ENCODE results near the gene FTH1. TPM values are rescaled to one million over a fixed set of nuclear protein-coding genes. Genes with fewer than 3 reads are reported as not detected.

Gene FTH1
- total and polyA plus RNA-seq, 2 of the 8 experiments (the other 6 are each of a cell fraction or from before 2014, with no cell fraction given) = 1,153 to 1,461 TPM

- TF ChIP-seq USF2 (IDR thresholded peaks at IDR 0.05; ENCODE audit: low read length) (no peak), SIRT6 (IDR thresholded peaks at IDR 0.05; ENCODE audit: low read length) (no peak), EP300 (IDR thresholded peaks at IDR 0.05; ENCODE audit: borderline replicate concordance in 1 of 2, low read depth in 2 of 2, low read length in 2 of 2) (no peak), KDM5A (IDR thresholded peaks at IDR 0.05; ENCODE audit: low read length) (no peak), SAP30 (IDR thresholded peaks at IDR 0.05; ENCODE audit: insufficient read depth, insufficient replicate concordance, low read length) (no peak), HDAC2 (IDR thresholded peaks at IDR 0.05; ENCODE audit: borderline replicate concordance in 1 of 2, low read depth in 2 of 2, low read length in 2 of 2) (no peak), CTCF (IDR thresholded peaks at IDR 0.05; ENCODE audit: control extremely low read depth in 1 of 3, insufficient read depth in 1 of 3, low read depth in 1 of 3, low read length in 3 of 3) (no peak), TAF7 (optimal IDR thresholded peaks at IDR 0.05; ENCODE audit: borderline replicate concordance, low read depth, low read length) (no peak), CHD1 (IDR thresholded peaks at IDR 0.05; ENCODE audit: low read depth, low read length) (no peak), SP2 (IDR thresholded peaks at IDR 0.05; ENCODE audit: low read length) (no peak)
Observed at GRCh38 chr11:61923166-61924063, 44.0 kb downstream of the FTH1 start (continued).

Measured in H1 (cell line).